Measurements from ENCODE around the gene MOV10.

The MOV10 gene, protein sequence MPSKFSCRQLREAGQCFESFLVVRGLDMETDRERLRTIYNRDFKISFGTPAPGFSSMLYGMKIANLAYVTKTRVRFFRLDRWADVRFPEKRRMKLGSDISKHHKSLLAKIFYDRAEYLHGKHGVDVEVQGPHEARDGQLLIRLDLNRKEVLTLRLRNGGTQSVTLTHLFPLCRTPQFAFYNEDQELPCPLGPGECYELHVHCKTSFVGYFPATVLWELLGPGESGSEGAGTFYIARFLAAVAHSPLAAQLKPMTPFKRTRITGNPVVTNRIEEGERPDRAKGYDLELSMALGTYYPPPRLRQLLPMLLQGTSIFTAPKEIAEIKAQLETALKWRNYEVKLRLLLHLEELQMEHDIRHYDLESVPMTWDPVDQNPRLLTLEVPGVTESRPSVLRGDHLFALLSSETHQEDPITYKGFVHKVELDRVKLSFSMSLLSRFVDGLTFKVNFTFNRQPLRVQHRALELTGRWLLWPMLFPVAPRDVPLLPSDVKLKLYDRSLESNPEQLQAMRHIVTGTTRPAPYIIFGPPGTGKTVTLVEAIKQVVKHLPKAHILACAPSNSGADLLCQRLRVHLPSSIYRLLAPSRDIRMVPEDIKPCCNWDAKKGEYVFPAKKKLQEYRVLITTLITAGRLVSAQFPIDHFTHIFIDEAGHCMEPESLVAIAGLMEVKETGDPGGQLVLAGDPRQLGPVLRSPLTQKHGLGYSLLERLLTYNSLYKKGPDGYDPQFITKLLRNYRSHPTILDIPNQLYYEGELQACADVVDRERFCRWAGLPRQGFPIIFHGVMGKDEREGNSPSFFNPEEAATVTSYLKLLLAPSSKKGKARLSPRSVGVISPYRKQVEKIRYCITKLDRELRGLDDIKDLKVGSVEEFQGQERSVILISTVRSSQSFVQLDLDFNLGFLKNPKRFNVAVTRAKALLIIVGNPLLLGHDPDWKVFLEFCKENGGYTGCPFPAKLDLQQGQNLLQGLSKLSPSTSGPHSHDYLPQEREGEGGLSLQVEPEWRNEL
- long read RNA-seq, transcript MOV10-203 (21 exons, 3,552 nt) = major isoform, 21 of 45 reads
- long read RNA-seq, transcript MOV10-204 (21 exons, 3,641 nt) = minor isoform, 9 of 45 reads
- long read RNA-seq, partial matches to known transcripts = 2 of 45 reads
- long read RNA-seq, other reads (novel, unspliced or antisense) = 11 of 45 reads

DNA sequence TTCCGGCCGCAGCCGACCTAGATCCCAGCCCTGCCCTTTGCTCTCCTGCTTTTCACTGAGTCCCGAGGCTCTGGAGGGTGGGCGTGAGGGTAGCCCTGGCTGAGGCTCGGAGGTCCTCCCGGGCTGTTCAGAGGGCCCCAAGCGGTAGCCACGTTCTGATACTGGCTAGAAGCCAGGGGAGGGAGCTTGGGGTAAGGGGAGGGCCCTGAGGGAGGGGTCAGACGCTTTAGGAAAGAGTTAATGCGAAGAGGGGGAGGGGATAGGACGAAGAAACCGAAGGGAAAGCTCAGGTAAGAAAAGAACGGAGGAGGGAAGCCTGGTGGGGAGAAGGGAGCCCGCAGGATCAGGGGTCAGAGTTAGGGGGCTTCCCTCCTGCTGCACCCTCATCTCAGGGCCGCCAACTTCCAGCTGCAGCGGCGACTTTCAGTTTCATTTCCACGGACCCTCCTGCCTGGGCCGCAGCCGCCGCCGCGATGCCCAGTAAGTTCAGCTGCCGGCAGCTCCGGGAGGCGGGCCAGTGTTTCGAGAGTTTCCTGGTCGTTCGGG is at the start of gene MOV10:
MOV10 (plus strand) TSS at position 220 of the 546 bp plus-strand sequence; CDS start at position 474, 254 bp downstream.
- Histone ChIP-seq H3K27ac (replicated peaks) (no peak within 1 kb of the TSS), H3K4me3 (replicated peaks; ENCODE audit: insufficient read depth, low read length) (peak within 1 kb of the TSS; percentile 80), H3K27me3 (ENCODE audit: insufficient read depth, poor library complexity, severe bottlenecking) (no peaks in the 10 kb centered on the region)
- peak; percentile 34 to 36 for DNase-seq (ENCODE audit: low read depth in 1 of 2, low spot score in 1 of 2)
- no peak; the same call in 1 of the 2 replicates for TF ChIP-seq POLR2AphosphoS5 (IDR thresholded peaks at IDR 0.05; ENCODE audit: low read depth)
- TF ChIP-seq, protein P1, sequence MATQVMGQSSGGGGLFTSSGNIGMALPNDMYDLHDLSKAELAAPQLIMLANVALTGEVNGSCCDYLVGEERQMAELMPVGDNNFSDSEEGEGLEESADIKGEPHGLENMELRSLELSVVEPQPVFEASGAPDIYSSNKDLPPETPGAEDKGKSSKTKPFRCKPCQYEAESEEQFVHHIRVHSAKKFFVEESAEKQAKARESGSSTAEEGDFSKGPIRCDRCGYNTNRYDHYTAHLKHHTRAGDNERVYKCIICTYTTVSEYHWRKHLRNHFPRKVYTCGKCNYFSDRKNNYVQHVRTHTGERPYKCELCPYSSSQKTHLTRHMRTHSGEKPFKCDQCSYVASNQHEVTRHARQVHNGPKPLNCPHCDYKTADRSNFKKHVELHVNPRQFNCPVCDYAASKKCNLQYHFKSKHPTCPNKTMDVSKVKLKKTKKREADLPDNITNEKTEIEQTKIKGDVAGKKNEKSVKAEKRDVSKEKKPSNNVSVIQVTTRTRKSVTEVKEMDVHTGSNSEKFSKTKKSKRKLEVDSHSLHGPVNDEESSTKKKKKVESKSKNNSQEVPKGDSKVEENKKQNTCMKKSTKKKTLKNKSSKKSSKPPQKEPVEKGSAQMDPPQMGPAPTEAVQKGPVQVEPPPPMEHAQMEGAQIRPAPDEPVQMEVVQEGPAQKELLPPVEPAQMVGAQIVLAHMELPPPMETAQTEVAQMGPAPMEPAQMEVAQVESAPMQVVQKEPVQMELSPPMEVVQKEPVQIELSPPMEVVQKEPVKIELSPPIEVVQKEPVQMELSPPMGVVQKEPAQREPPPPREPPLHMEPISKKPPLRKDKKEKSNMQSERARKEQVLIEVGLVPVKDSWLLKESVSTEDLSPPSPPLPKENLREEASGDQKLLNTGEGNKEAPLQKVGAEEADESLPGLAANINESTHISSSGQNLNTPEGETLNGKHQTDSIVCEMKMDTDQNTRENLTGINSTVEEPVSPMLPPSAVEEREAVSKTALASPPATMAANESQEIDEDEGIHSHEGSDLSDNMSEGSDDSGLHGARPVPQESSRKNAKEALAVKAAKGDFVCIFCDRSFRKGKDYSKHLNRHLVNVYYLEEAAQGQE (IDR thresholded peaks at IDR 0.05; ENCODE audit: insufficient replicate concordance, low read depth) = no peak
- TF ChIP-seq SPI1 (IDR thresholded peaks at IDR 0.05; ENCODE audit: borderline replicate concordance, low read depth) = no peak
- TF ChIP-seq GABPA (IDR thresholded peaks at IDR 0.05; ENCODE audit: low read depth) = no peak
- TF ChIP-seq, protein P2, sequence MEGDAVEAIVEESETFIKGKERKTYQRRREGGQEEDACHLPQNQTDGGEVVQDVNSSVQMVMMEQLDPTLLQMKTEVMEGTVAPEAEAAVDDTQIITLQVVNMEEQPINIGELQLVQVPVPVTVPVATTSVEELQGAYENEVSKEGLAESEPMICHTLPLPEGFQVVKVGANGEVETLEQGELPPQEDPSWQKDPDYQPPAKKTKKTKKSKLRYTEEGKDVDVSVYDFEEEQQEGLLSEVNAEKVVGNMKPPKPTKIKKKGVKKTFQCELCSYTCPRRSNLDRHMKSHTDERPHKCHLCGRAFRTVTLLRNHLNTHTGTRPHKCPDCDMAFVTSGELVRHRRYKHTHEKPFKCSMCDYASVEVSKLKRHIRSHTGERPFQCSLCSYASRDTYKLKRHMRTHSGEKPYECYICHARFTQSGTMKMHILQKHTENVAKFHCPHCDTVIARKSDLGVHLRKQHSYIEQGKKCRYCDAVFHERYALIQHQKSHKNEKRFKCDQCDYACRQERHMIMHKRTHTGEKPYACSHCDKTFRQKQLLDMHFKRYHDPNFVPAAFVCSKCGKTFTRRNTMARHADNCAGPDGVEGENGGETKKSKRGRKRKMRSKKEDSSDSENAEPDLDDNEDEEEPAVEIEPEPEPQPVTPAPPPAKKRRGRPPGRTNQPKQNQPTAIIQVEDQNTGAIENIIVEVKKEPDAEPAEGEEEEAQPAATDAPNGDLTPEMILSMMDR (IDR thresholded peaks at IDR 0.05; ENCODE audit: insufficient read depth, low read length) = no peak

DNA sequence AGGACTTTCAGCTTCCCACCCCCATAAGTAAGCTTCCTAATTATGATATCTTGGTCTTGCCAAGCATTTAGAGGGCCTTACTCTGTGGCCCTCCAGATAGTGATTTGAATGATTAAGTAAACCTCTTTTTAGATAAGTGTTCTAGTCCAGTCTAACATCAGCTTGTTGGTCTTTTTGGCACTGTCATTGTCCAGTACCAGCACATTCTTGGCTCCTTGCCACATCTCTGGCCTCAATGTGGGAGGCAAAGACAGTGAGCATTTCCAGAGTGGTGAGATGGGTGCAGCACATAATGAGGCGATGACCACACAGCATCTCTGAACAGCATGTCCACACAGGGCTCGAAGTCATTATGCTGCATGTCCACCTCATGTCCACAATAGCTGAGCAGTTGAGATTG is 48.8 kb upstream of the MOV10 start:
- Histone ChIP-seq H3K4me3 (replicated peaks; ENCODE audit: insufficient read depth, low read length) (no peak overlapping the region), H3K27ac (replicated peaks) (no peak overlapping the region), H3K27me3 (ENCODE audit: insufficient read depth, poor library complexity, severe bottlenecking) (no peaks in the 10 kb centered on the region)
- TF ChIP-seq GABPA (IDR thresholded peaks at IDR 0.05; ENCODE audit: low read depth) (no peak), SPI1 (IDR thresholded peaks at IDR 0.05; ENCODE audit: borderline replicate concordance, low read depth) (no peak)
- TF ChIP-seq, protein P1 (IDR thresholded peaks at IDR 0.05; ENCODE audit: insufficient replicate concordance, low read depth) = no peak
- no peak for DNase-seq (ENCODE audit: low read depth in 1 of 2, low spot score in 1 of 2)

DNA sequence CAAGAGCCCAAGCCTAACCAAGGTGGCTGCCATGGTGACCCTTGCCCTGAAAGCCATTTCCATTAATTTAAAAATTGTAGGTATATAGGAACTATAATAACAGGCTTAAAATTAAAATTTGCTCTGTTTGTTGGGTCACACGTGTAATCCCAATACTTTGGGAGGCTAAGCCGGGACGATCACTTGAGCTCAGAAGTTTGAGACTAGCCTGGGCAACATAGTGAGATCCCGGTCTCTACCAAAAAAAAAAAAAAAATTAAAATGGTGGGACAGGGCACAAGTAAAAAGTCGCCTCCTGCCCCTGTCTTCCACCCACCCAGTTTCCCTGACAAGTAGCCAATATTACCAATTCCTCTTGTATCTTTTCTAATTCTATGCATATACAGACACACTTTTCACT is 48.3 kb upstream of the MOV10 start:
- H3K27me3 ChIP-seq (ENCODE audit: insufficient read depth, poor library complexity, severe bottlenecking) = no peaks in the 10 kb centered on the region
- no peak for DNase-seq (ENCODE audit: low read depth in 1 of 2, low spot score in 1 of 2)
- TF ChIP-seq GABPA (IDR thresholded peaks at IDR 0.05; ENCODE audit: low read depth) (no peak), SPI1 (IDR thresholded peaks at IDR 0.05; ENCODE audit: borderline replicate concordance, low read depth) (no peak), POLR2AphosphoS5 (IDR thresholded peaks at IDR 0.05; ENCODE audit: low read depth) (no peak)
- TF ChIP-seq, protein P1 (IDR thresholded peaks at IDR 0.05; ENCODE audit: insufficient replicate concordance, low read depth) = no peak
- TF ChIP-seq, protein P2 (IDR thresholded peaks at IDR 0.05; ENCODE audit: insufficient read depth, low read length) = no peak
- no peak overlapping the region for H3K4me3 ChIP-seq (replicated peaks; ENCODE audit: insufficient read depth, low read length)
- no peak overlapping the region for H3K27ac ChIP-seq (replicated peaks)

Data from HL-60 (cell line).